ENCODE measurements around the gene EMP1.

EMP1 gene

DNA sequence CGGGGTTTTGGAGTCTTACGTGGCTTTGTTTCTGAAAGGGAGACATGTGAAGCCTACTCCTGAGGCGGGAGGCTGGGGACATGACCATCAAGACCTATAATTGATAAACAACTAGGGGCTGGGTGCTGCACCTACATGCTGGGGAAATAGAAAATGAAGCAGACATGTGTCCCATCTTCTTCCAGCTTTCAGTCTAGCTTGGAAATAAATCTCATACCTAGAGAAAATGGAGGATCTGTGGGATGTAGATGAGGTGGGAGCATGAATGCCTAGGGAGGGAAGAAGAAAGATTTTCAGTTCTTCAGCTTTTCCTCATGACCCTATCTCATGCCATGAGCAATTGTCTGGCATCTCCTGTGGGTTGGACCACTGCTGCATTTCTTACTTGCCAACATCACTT lies 22.1 kb downstream of the EMP1 start:
- in situ Hi-C loops (cut with HindIII; ENCODE audit: low sequenced_read_pairs) = loop anchor here (10.0 kb wide), 2 partner anchors 214 to 274 kb away; partner anchors contain the start of gene HEBP1

DNA sequence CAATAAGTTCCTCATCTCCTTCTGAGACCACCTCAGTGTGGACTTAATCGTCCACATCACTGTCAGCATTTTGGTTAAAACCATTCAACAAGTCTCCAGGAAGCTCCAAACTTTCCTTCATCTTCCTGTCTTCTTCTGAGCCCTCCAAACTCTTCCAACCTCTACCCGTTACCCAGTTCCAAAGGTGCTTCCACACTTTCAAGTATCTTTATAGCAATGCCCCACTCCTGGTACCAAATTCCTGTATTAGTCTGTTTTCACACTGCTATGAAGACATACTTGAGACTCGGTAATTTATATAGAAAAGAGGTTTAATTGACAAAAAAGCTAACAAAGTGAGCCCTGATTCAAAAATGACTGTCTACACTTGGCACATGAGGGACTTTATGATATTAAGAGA lies 22.8 kb downstream of the EMP1 start:
- in situ Hi-C loops (cut with HindIII; ENCODE audit: low sequenced_read_pairs) = loop anchor here (10.0 kb wide), 2 partner anchors 215 to 275 kb away; partner anchors contain the start of gene HEBP1

GRCh38 chr12:13220838-13221237 lies 24.3 kb downstream of the EMP1 start:
- in situ Hi-C loops (cut with HindIII; ENCODE audit: low sequenced_read_pairs) = no loop called here

- in situ Hi-C loops (cut with HindIII; ENCODE audit: low sequenced_read_pairs) = no loop called here
Observed at GRCh38 chr12:13222076-13222475, 25.6 kb downstream of the EMP1 start.

GRCh38 chr12:13223179-13223804 lies 26.8 kb downstream of the EMP1 start:
- in situ Hi-C loops (cut with HindIII; ENCODE audit: low sequenced_read_pairs) = no loop called here

- in situ Hi-C loops (cut with HindIII; ENCODE audit: low sequenced_read_pairs) = no loop called here
Observed at GRCh38 chr12:13223941-13224340, 27.4 kb downstream of the EMP1 start.

DNA sequence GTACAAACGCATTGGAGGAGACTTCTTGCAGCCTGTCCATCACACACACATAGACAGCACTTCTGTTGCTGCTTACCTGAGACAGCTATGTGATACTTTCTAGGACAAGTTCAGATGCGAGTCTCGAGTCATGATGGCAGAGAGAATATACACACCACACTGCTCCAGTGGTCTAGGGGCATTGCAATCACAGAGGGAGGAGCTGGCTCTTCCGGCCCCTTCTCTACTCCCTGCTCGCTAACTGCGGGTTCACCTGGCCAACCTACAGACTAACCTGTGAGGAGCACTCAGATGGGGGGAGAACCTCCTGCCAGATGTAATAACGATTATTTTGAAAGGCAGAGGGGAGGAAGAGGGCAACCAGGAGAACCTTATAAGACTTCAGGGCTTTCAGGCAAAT lies 30.7 kb downstream of the EMP1 start:
- in situ Hi-C loops (cut with HindIII; ENCODE audit: low sequenced_read_pairs) = no loop called here

DNA sequence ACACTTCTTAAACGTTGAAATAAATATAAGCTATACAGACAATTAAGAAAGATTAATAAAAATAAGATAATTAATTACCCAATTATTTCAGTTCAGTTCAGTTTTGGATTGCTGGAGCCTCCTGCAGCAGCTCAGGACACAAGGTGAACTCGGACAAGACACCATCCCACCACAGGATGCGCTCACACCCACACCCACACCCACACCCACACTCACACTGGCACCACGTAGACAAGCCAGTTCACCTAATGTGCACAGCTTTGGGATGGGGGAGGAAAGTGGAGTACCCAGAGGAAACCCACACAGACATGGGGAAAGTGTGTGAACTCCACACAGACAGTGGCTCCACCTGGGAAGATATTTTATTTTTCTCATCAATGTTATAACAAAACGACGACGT lies 32.1 kb downstream of the EMP1 start:
- in situ Hi-C loops (cut with HindIII; ENCODE audit: low sequenced_read_pairs) = no loop called here

DNA sequence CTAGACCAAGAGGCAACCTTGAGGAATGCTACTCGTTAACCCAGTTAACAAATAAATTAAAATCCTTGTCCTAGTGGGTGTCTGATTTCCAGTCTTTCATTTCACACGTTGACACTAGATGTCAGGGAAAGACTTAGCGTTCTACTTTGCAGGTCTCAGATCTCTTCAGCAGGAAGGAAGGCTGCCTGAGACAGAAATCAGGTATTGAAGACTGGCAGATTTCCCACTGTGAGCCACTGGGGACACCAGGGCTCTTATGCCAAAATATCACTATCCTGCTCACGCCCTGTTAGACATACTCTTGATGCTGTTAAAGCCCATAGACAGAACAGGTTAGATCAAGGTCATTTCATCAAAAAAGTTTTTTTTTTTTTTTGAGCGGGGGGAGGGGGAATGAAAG lies 33.0 kb downstream of the EMP1 start:
- in situ Hi-C loops (cut with HindIII; ENCODE audit: low sequenced_read_pairs) = no loop called here

DNA sequence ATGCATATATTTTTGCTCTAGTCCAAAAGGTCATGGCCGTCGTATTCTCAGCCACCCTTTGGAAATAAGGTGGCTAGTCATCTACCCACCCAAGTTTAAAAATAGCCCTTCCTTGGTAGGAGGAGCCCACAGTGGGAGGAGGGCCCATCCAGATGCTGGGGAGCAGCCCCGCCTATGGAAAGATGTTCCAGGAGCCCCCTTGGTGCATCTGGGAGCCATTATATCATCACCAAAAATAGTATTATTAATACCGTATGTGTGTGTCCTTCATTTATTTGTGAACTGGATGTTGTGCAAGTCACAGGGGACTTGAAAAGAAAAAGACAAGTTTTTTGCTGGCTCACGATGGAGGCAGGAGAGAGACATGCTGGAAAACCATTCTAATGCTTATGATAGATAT lies 34.0 kb downstream of the EMP1 start:
- in situ Hi-C loops (cut with HindIII; ENCODE audit: low sequenced_read_pairs) = no loop called here

DNA sequence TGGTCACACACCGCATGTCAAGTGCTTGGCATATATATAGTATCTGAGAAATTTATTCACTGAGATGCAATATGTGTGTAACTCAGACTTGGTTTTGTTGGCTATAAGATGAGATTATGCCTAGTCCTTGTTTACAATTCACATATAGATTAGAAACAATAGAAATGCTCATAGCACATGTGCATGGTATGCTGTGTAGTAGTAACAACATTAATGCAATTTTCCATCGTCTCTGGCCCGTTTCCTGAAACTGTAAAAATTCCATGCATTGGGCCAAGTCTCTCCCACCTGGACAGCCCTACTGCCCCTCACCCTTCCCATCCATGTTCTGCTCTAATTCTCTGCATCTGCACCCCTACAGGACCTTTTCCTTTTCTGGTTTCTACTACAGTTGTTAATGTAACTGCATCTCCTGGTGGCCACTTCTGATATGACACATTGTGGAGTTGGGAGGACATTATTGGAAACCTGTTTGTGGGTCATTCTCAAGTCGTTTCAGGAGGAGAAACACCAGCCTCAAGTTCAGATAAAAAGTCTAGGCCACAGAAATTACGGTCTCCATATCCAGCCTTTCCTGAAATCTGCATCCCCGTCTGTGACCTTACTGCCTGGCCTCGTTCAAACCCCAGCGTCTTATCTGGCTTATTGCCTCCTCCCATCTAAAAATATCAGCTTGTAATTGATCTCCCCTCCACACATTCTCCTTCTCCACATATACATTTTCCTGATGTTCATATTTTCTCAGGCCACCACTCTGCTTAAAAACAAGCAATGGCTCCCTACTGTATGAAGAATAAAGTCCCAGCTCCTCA lies 37.5 kb downstream of the EMP1 start:
- in situ Hi-C loops (cut with HindIII; ENCODE audit: low sequenced_read_pairs) = no loop called here

GRCh38 chr12:13238204-13238603 lies 41.7 kb downstream of the EMP1 start:
- in situ Hi-C loops (cut with HindIII; ENCODE audit: low sequenced_read_pairs) = no loop called here

DNA sequence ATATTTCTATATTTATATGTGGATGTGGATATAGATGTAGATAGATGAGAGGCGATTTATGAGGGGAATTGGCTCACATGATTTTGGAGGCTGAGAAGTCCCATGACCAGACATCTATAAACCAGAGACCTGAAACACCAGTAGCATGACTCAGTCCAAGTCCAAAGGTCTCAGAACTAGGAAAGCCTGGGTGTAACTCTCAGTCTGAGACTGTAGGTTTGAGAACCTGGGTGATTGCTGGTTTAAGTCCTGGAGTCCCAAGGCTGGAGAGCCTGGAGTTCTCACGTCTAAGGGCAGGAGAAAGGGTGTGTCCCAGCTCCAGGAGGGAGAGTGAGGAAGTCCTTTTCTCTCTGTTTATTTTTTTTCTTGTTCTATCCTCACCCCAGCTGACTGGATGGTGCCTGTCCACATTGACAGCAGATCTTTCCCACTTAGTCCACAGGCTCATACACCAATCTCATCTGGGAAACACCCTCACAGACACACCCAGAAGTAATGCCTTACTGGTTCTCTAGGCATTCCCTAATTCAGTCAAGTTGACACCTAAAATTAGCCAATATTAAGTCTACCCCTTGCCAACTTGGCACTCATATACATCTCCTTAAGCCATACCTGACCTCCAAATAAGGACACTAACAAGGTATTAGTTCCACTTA lies 45.4 kb downstream of the EMP1 start:
- in situ Hi-C loops (cut with HindIII; ENCODE audit: low sequenced_read_pairs) = no loop called here

DNA sequence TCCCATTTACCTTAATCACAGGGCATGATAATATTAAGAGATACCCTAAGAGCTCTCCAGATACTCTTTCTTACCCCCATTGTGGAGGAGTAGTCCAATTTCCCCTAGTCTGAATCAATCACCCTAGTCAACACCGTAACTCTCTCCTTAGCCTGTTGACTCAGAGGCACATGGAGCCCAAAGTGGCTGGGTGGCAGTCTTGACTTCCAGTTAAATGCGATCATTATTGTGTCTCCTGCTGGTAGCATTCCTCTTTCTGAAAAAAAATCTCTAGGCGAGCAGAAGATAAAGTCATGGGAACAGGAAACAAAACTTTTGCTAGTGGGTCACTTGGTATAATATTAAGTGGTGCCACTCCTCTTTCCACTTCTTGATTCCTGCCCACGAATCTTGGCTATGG lies 46.4 kb downstream of the EMP1 start:
- in situ Hi-C loops (cut with HindIII; ENCODE audit: low sequenced_read_pairs) = no loop called here

- in situ Hi-C loops (cut with HindIII; ENCODE audit: low sequenced_read_pairs) = no loop called here
Observed at GRCh38 chr12:13243516-13244070, 47.1 kb downstream of the EMP1 start.

DNA sequence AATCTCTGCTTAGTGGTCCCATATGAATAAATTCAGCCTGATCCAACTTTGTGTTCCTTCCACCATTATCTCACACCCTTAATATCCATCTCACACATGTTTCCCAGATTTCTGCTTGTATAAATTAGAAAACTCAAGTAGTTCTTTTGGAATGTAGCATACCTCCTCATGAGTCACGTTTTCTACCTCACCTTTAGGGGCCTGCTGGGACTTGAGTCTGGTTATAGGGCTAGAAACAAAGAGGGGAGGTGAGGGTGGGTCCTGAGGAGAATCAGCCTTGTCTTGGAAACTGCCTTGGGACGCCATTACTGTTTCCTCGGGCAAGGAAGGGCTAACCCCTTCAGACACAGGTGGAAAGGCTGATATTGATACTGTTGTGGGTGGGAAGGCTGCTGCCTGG lies 51.1 kb downstream of the EMP1 start:
- in situ Hi-C loops (cut with HindIII; ENCODE audit: low sequenced_read_pairs) = no loop called here

DNA sequence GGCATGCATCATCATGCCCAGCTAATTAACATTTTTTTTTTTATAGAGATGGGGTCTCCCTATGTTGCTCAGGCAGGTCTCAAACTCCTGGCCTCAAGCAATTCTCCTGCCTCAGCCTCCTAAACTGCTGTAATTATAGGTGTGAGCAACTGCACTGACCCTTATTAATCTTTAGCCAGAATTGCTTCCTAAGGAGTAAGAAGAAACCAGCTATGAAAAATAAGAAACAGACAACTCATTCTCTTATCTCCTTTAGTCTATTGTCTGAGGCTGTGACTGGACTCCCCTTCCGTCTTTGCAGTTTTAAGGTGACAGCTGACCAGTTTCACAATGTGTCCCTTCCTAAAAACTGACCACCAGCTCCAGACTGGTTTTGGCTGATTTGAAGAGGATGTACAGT lies 52.4 kb downstream of the EMP1 start:
- in situ Hi-C loops (cut with HindIII; ENCODE audit: low sequenced_read_pairs) = no loop called here

DNA sequence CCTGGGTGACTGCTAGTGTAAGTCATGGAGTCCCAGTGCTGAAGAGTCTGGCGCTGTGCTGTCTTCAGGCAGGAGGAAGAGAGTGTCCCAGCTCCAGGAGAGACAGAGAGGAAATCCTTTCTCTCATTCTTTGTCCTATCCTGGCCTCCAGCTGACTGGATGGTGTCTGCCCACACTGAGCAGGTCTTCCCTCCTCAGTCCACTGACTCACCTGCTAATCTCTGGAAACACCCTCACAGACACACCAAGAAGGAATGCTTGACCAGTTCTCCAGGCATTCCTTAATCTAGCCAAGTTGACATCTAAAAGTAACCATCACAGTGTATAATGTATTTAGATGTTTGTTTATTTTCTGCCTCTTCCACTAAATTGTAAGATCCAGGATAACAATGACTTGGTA lies 53.9 kb downstream of the EMP1 start:
- in situ Hi-C loops (cut with HindIII; ENCODE audit: low sequenced_read_pairs) = loop anchor here (25.0 kb wide), 1 partner anchor 712 kb away; no protein-coding TSS in a partner anchor

DNA sequence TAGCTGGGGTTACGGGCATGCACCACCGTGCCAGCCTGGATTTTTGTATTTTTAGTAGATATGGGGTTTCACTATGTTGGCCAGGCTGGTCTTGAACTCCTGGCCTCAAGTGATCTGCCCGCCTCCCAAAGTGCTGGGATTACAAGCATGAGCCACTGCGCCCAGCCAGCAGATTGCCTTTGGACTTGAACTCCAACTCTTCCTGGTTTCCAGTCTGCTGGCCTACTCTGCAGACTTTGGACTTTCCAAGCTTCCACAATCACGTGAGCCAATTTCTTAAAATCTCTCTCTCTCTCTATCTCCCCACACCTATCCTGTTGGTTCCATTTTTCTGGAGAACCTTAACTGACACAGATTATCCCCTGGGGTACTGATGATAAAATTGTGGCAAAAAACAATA lies 55.0 kb downstream of the EMP1 start:
- in situ Hi-C loops (cut with HindIII; ENCODE audit: low sequenced_read_pairs) = loop anchor here (25.0 kb wide), 1 partner anchor 711 kb away; no protein-coding TSS in a partner anchor

DNA sequence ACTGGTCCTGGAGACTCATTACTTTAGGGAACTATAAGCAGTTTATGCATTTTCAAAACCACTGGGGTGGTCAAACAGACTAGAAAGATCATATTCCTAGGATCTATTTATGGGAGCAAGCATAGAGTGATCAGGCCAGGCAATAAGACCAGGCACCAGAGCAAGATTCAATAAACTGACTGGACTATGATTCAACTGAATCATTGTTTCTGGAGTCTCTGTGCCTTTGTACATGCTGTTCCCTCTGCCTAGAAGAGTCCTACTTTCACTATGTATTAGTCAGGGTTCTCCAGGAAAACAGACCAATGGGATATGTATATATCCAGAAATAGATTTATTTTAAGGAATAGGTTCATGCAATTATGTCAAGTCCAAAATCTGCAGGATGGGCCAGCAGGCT lies 55.5 kb downstream of the EMP1 start:
- in situ Hi-C loops (cut with HindIII; ENCODE audit: low sequenced_read_pairs) = loop anchor here (25.0 kb wide), 1 partner anchor 710 kb away; no protein-coding TSS in a partner anchor

GRCh38 chr12:13252616-13253015 lies 56.1 kb downstream of the EMP1 start:
- in situ Hi-C loops (cut with HindIII; ENCODE audit: low sequenced_read_pairs) = loop anchor here (25.0 kb wide), 1 partner anchor 710 kb away; no protein-coding TSS in a partner anchor
